Measurements from ENCODE around the gene IFNA6.

- TF ChIP-seq EZH2 (IDR thresholded peaks at IDR 0.05; ENCODE audit: low read length, missing control alignments) = no peak
- TF ChIP-seq, protein P1, sequence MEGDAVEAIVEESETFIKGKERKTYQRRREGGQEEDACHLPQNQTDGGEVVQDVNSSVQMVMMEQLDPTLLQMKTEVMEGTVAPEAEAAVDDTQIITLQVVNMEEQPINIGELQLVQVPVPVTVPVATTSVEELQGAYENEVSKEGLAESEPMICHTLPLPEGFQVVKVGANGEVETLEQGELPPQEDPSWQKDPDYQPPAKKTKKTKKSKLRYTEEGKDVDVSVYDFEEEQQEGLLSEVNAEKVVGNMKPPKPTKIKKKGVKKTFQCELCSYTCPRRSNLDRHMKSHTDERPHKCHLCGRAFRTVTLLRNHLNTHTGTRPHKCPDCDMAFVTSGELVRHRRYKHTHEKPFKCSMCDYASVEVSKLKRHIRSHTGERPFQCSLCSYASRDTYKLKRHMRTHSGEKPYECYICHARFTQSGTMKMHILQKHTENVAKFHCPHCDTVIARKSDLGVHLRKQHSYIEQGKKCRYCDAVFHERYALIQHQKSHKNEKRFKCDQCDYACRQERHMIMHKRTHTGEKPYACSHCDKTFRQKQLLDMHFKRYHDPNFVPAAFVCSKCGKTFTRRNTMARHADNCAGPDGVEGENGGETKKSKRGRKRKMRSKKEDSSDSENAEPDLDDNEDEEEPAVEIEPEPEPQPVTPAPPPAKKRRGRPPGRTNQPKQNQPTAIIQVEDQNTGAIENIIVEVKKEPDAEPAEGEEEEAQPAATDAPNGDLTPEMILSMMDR (conservative IDR thresholded peaks at IDR 0.05 in 1 of 2, IDR thresholded peaks at IDR 0.05 in 1 of 2; ENCODE audit: low read depth in 1 of 2, low read length in 2 of 2) = no peak
These were observed 15.7 kb downstream of the IFNA6 start, which contains the start of gene KLHL9 for GRCh38 chr9:21334701-21335632.

Data from fibroblast of lung (primary cell).